ENCODE measurements around the gene C18orf54.
"Not testable (repeated sequence)": the region's sequence is repeated elsewhere in the genome, so short reads cannot be mapped to it uniquely, and the experiment has no call there.

- not testable (repeated sequence) for TF ChIP-seq CTCF, POLR2A (IDR thresholded peaks at IDR 0.05)
Measured at GRCh38 chr18:54309564-54309963, 48.1 kb upstream of the C18orf54 start.
